Dendritic cell treated with granulocyte-macrophage colony-stimulating factor and Interleukin-4, amounts not matched to agents 40 ng/mL and 50 ng/mL, for 4 days (primary cell): ENCODE results near the gene SPACDR.
A peak's percentile ranks its signal among the peaks of the same experiment; 100 is the strongest.
"Not testable (repeated sequence)": the region's sequence is repeated elsewhere in the genome, so short reads cannot be mapped to it uniquely, and the experiment has no call there.

Experiments used
- H3K27ac Mint-ChIP-seq: one replicate; pipeline ENCODE4 v1.8.0; 2022; ENCODE audit warnings: mild to moderate bottlenecking, mixed read lengths
- H3K27me3 Mint-ChIP-seq: one replicate; pipeline ENCODE4 v1.8.0; 2022; ENCODE audit warnings: mild to moderate bottlenecking, mixed read lengths
- H3K36me3 Mint-ChIP-seq: one replicate; pipeline ENCODE4 v1.8.0; 2022; ENCODE audit warnings: low read depth, mixed read lengths
- H3K4me1 Mint-ChIP-seq: one replicate; pipeline ENCODE4 v1.8.0; 2022; ENCODE audit warnings: low read depth, mixed read lengths
- H3K4me3 Mint-ChIP-seq: one replicate; pipeline ENCODE4 v1.8.0; 2022; ENCODE audit warnings: mild to moderate bottlenecking, moderate library complexity, mixed read lengths
- H3K9me3 Mint-ChIP-seq: one replicate; pipeline ENCODE4 v1.8.0; 2022; ENCODE audit warnings: mixed read lengths
- intact Hi-C: fragments of 100-400 bp; cut with micrococcal nuclease; formaldehyde crosslinking; loops from one replicate; pipeline ENCODE4 v1.15.0; 2022

The SPACDR gene, protein sequence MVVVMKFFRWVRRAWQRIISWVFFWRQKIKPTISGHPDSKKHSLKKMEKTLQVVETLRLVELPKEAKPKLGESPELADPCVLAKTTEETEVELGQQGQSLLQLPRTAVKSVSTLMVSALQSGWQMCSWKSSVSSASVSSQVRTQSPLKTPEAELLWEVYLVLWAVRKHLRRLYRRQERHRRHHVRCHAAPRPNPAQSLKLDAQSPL

GRCh38 chr7:100464210-100464660, at the start of gene SPACDR:
Gene SPACDR (minus strand): TSS chr7:100464260. CDS start chr7:100464025, 235 bp downstream.
- H3K9me3 Mint-ChIP-seq = no peaks in the 10 kb centered on the region
- H3K4me3 Mint-ChIP-seq = no peak within 1 kb of the TSS
- intact Hi-C loops = no loop called here
- H3K36me3 Mint-ChIP-seq = peaks cover 94% of the 10 kb centered on the region
- H3K4me1 Mint-ChIP-seq = peaks cover 31% of the 10 kb centered on the region
- no peaks in the 10 kb centered on the region for H3K27me3 Mint-ChIP-seq
- H3K27ac Mint-ChIP-seq = peak within 1 kb of the TSS; percentile 6

- H3K27ac Mint-ChIP-seq = no peak overlapping the region
- intact Hi-C loops = no loop called here
- H3K4me3 Mint-ChIP-seq = no peak overlapping the region
Measured at GRCh38 chr7:100513212-100513810, 49.3 kb upstream of the SPACDR start.

GRCh38 chr7:100510437-100511239, 46.6 kb upstream of the SPACDR start:
- no peaks in the 10 kb centered on the region for H3K36me3 Mint-ChIP-seq
- H3K27me3 Mint-ChIP-seq = peaks cover 12% of the 10 kb centered on the region
- intact Hi-C loops = no loop called here
- no peaks in the 10 kb centered on the region for H3K9me3 Mint-ChIP-seq
- no peak overlapping the region for H3K27ac Mint-ChIP-seq
- no peak overlapping the region for H3K4me3 Mint-ChIP-seq
- peaks cover 31% of the 10 kb centered on the region for H3K4me1 Mint-ChIP-seq

More at GRCh38 chr7:100513212-100513810, 49.3 kb upstream of the SPACDR start:
- Mint-ChIP-seq H3K36me3 (no peaks in the 10 kb centered on the region), H3K4me1 (peaks cover 37% of the 10 kb centered on the region), H3K27me3 (peaks cover 4% of the 10 kb centered on the region), H3K9me3 (no peaks in the 10 kb centered on the region)

GRCh38 chr7:100509231-100509630, 45.2 kb upstream of the SPACDR start:
- peaks cover 23% of the 10 kb centered on the region for H3K4me1 Mint-ChIP-seq
- no peaks in the 10 kb centered on the region for H3K9me3 Mint-ChIP-seq
- peaks cover 14% of the 10 kb centered on the region for H3K27me3 Mint-ChIP-seq
- H3K4me3 Mint-ChIP-seq = no peak overlapping the region
- no peak overlapping the region for H3K27ac Mint-ChIP-seq
- intact Hi-C loops = no loop called here
- H3K36me3 Mint-ChIP-seq = no peaks in the 10 kb centered on the region

- Mint-ChIP-seq H3K4me1 (peaks cover 13% of the 10 kb centered on the region), H3K9me3 (no peaks in the 10 kb centered on the region), H3K27me3 (peaks cover 29% of the 10 kb centered on the region), H3K27ac (no peak overlapping the region), H3K4me3 (no peak overlapping the region), H3K36me3 (no peaks in the 10 kb centered on the region)
- intact Hi-C loops = no loop called here
Measured at GRCh38 chr7:100506356-100506923, 42.4 kb upstream of the SPACDR start.

GRCh38 chr7:100504887-100505611, 41.0 kb upstream of the SPACDR start:
- intact Hi-C loops = no loop called here

DNA sequence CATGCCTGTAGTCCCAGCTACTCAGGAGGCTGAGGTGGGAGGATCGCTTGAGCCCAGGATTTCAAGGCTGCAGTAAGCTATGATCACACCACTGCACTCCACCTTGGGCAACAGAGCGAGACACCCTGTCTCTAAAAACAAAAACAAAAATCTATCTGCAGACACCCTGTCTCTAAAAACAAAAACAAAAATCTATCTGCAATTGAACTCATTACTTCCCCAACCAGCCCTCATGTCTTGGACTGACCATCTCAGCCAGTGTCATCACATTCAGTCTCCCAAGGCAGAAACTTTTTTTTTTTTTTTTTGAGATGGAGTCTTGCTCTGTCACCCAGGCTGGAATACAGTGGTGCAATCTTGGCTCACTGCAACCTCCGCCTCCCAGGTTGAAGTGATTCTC, 40.0 kb upstream of the SPACDR start:
- H3K4me1 Mint-ChIP-seq, H3K4me3 Mint-ChIP-seq, intact Hi-C loops, H3K9me3 Mint-ChIP-seq, H3K36me3 Mint-ChIP-seq, H3K27ac Mint-ChIP-seq: not testable (repeated sequence)
- H3K27me3 Mint-ChIP-seq = peaks cover 30% of the 10 kb centered on the region

More at GRCh38 chr7:100504887-100505611, 41.0 kb upstream of the SPACDR start:
- peaks cover 30% of the 10 kb centered on the region for H3K27me3 Mint-ChIP-seq
- no peak overlapping the region for H3K27ac Mint-ChIP-seq
- no peaks in the 10 kb centered on the region for H3K9me3 Mint-ChIP-seq
- H3K36me3 Mint-ChIP-seq = no peaks in the 10 kb centered on the region
- no peak overlapping the region for H3K4me3 Mint-ChIP-seq
- peaks cover 13% of the 10 kb centered on the region for H3K4me1 Mint-ChIP-seq

- peaks cover 39% of the 10 kb centered on the region for H3K27me3 Mint-ChIP-seq
- H3K27ac Mint-ChIP-seq, H3K9me3 Mint-ChIP-seq, H3K4me3 Mint-ChIP-seq, intact Hi-C loops, H3K36me3 Mint-ChIP-seq, H3K4me1 Mint-ChIP-seq: not testable (repeated sequence)
Measured at GRCh38 chr7:100500743-100501142, 36.7 kb upstream of the SPACDR start.

DNA sequence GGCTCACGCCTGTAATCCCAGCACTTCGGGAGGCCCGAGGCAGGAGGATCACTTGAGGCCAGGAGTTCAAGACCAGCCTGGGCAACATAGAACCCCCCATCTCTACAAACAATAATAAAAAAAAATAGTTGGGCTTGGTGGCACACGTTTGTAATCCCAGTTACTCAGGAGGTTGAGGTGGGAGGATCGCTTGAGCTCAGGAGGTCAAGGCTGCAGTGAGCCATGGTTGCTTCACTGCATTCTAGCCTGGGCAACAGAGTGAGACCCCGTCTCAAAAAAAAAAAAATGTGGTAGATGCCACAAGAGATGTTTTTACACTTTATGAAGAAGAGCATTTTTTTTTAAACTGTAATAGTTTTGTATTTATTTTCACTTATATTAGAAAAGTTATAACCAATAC, 32.4 kb upstream of the SPACDR start:
- Mint-ChIP-seq H3K36me3 (no peaks in the 10 kb centered on the region), H3K4me3 (no peak overlapping the region), H3K27ac (no peak overlapping the region), H3K27me3 (peaks cover 62% of the 10 kb centered on the region), H3K9me3 (no peaks in the 10 kb centered on the region), H3K4me1 (peaks cover 18% of the 10 kb centered on the region)
- intact Hi-C loops = no loop called here

- intact Hi-C loops = no loop called here
- peaks cover 80% of the 10 kb centered on the region for H3K27me3 Mint-ChIP-seq
- peak overlapping the region; percentile 43 for H3K4me3 Mint-ChIP-seq
- H3K9me3 Mint-ChIP-seq = no peaks in the 10 kb centered on the region
- H3K4me1 Mint-ChIP-seq = peaks cover 24% of the 10 kb centered on the region
- no peak overlapping the region for H3K27ac Mint-ChIP-seq
- H3K36me3 Mint-ChIP-seq = no peaks in the 10 kb centered on the region
Measured at GRCh38 chr7:100493476-100494264, 29.6 kb upstream of the SPACDR start.

DNA sequence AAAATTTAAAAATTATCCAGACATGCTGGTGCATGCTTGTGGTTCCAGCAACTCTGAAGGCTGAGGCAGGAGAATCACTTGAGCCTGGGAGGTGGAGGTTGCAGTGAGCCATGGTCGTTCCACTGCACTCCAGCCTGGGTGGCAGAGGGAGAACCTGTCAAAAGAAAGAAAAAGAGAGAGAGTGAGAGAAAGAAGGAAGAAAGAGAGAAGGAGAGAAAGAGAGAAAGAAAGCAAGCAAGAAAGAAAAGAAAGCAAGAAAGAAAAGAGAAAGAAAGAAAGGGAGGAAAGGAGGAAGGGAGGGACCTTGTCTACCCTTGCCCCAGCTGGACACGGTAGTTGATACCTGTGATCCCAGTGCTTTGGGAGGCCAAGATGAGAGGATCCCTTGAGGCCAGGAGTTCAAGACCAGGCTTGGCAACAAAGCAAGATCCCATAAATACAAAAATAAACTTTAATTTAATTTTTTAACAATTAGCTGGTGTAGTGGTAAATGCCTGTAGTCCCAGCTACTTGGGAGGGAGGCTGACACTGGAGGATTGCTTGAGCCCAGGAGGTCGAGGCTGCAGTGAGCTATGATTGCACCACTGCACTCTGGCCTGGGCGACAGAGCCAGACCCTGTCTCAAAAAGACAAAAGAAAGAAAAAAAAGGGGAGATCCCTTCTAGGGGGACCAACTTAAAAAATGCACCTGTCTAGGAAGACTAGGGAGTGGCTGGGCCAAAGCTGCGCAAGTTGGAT, 28.8 kb upstream of the SPACDR start:
- no peaks in the 10 kb centered on the region for H3K9me3 Mint-ChIP-seq
- H3K36me3 Mint-ChIP-seq = no peaks in the 10 kb centered on the region
- H3K4me3 Mint-ChIP-seq = peak overlapping the region; percentile 43
- peaks cover 24% of the 10 kb centered on the region for H3K4me1 Mint-ChIP-seq
- intact Hi-C loops = no loop called here
- H3K27ac Mint-ChIP-seq = no peak overlapping the region
- H3K27me3 Mint-ChIP-seq = peaks cover 80% of the 10 kb centered on the region

DNA sequence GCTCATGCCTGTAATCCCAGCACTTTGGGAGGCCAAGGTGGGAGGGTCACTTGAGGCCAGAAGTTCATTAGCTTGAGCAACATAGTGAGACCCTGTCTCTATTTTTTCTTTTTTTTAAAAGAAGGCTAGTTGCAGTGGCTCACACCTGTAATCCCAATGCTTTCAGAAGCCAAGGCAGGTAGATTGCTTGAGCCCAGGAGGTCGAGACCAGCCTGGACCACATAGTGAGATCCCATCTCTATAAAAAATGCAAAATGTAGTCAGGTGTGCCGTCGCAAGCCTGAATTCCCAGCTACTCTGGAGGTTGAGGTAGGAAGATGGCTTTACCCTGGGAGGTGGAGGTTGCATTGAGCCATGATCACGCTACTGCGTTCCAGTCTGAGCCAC, 27.1 kb upstream of the SPACDR start:
- no peaks in the 10 kb centered on the region for H3K36me3 Mint-ChIP-seq
- peaks cover 29% of the 10 kb centered on the region for H3K4me1 Mint-ChIP-seq
- no peak overlapping the region for H3K4me3 Mint-ChIP-seq
- no peaks in the 10 kb centered on the region for H3K9me3 Mint-ChIP-seq
- H3K27me3 Mint-ChIP-seq = peaks cover 71% of the 10 kb centered on the region
- intact Hi-C loops = no loop called here
- H3K27ac Mint-ChIP-seq = no peak overlapping the region
